Stimulated activated CD8-positive, alpha-beta memory T cell treated with anti-CD3 and anti-CD28 coated beads, Interleukin-7, amount 100 ng/mL, for 48 hours (primary cell): ENCODE results near the gene ZNF236.

Source experiments
- DNase-seq, 2 donors: peaks; one replicate each; pipeline ENCODE4 v3.0.0-alpha.2; 2020; ENCODE audit warnings: low read depth in 1 of 2; ENCODE audit errors: extremely low read depth in 1 of 2

Gene ZNF236

DNA sequence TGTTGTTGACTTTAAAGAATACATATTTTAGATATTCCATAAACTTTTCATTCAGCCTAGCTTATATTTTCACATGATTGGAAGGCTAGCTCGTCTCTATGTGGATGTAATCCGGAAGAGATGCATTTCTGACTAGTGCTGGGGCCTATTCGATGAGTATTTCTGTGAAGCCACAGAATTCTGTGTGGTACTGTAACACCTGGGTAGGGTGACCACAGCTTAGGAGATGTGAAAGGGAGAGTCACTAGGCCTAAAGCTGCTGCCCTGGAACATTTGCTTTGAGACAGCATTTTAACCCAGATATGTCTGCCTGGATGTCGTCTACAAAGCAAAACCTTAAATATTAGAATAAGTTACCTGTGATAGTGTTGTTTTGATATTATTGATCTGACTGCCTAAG, 83.5 kb downstream of the ZNF236 start:
- DNase-seq, result no peak

DNA sequence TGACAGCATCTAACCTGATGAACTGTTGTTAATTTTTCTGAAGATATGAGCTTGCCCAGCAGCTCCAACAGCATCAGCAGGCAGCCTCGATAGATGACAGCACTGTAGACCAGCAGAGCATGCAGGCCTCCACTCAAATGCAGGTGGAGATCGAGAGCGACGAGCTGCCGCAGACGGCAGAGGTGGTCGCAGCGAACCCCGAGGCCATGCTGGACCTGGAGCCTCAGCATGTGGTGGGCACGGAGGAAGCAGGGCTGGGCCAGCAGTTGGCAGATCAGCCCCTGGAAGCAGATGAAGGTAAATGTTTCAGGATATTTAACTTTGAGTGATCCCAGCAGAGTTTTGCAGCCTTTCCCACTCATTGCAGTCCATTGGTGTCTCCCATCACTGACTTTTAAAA, 85.9 kb downstream of the ZNF236 start:
- no peak for DNase-seq

DNA sequence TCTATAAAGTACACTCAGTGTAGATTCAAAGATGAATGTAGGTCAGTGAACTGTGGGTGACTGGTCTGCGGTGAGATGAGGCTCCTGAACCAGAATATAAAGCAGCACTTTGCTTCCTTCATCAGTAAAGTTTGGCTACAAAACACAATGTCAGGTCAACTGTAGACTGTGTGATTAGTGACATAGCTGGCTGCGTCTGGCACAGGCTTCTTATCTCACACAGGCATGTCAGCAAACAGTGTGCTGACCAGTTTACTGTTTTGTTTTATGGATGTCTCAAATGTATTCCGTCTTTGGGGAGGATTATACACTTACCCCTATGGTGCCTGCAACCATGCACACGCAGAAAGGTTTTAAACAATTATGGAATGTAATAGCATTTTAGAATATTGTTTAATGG, 87.1 kb downstream of the ZNF236 start:
- DNase-seq, result no peak

DNA sequence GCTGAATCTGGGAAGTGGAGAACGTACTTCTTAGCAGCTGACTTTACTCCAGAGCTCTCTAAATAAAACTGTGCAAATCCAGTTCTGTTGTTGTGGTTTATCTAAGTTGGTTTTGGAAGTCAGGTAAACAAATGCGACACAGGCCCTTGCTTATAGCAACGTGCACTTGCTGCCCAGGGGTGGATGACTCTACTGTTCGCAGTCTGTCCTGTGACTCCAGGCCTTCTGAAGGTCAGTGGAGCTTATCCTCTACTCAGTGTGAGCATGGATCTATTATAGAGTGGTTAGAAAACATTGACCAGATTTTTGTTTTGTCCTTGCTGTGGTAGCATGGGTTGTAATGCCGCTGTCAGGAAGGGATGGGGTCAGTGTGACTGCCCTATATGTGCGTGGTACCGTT, 89.1 kb downstream of the ZNF236 start:
- no peak for DNase-seq

DNA sequence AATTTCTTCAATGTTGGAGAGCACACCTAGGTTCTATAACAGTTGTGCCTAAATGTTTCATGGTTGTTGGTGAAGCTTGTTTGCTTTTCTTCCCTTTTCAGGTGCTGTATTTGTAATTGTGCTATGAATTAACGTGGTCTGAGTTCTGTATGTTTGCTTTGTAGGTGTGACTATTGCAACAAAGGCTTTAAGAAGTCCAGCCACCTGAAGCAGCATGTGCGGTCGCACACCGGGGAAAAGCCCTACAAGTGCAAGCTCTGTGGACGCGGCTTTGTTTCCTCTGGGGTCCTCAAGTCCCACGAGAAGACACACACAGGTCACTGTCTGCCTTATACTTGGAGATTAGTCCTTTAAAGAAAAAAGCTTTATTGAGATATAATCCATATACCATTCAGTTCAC, 91.2 kb downstream of the ZNF236 start:
- DNase-seq, result no peak

DNA sequence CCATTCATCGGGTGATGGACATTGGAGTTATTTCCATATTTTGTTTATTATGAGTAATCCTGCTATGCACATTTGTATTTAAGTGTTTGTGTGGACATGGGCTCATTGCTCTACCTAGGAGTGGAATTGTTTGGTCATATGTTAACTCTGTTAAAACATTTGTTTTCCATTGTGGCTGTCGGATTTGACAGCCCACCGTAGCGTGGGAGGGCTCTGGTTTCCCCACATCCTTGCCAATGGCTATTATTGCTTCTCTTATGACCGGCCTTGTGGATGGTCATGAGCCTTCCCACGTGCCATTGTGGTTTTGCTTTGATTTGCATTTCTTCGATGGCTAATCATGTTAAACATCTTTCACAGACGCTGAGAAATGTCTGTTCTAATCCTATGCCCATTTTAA, 92.0 kb downstream of the ZNF236 start:
- no peak for DNase-seq

DNA sequence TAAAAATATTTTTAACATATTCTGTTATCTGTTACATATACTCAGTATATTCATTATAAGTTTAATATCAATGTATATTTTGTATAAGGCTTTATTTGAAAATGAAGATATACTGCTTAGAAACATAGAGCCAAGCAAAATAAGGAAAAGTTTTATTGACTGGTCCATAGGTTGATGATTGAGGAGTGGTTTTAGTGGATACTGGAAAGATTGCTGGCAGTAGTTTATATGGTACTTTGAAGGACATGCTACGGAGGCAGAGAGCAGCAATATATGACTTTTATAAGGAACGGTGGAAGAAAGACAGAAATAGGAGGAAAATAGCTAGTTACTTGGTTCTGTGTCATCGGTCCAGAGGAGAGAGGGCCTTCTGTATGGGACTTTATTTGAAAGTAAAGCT, 92.4 kb downstream of the ZNF236 start:
- DNase-seq, result no peak

DNA sequence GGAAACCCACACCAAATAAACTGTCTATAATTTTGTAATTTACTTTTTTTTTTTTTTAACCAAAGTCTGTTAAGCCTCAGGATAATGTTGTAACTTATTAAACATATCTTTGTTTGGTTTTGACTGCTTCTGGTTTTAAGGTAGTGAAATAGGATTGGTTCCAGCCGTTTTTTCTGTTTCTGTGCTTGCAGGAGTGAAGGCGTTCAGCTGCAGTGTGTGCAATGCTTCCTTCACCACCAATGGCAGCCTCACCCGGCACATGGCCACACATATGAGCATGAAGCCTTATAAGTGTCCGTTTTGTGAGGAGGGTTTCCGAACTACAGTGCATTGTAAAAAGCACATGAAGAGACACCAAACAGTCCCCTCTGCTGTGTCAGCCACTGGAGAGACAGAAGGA, 93.1 kb downstream of the ZNF236 start:
- no peak for DNase-seq

DNA sequence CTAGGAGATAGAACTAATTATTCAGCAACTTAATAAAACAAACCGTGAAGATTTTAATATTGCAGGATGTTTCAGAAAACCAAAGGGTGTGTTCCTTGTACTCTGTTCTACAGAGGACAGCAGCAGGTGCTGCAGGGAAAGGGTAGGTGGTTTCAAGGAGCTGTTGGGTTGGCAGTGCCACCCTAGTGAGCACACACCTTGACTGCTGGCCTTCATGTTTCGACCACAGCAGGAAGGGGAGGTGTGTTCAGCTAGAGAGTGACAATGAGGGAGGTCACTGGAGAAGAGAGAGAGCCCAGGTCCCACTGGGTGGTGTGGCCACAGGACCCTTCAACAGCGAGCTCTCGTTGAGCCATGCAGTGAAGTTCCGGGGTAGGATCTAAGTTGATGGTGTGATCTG, 98.6 kb downstream of the ZNF236 start:
- DNase-seq, result no peak

DNA sequence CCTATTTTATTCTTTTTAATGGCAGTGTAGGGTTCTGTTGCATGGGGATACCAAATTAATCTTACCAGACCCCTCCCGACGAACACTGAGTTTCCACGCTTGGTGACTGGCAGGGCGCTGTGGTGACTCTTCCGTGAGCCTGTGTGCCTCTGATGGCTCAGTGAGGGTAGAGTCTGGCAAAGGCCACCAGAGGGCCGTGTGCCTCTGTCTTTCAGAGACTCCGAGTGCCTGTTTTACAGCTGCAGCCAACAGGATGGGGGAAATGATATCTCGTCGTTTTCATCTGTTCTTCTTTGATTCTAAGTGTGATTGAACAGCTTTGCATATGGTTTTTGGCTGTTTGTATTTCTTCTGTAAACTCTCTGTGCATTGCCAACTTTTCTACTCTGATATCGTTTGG, 99.8 kb downstream of the ZNF236 start:
- peak in 1 of 2 donors; percentile 24 for DNase-seq

DNA sequence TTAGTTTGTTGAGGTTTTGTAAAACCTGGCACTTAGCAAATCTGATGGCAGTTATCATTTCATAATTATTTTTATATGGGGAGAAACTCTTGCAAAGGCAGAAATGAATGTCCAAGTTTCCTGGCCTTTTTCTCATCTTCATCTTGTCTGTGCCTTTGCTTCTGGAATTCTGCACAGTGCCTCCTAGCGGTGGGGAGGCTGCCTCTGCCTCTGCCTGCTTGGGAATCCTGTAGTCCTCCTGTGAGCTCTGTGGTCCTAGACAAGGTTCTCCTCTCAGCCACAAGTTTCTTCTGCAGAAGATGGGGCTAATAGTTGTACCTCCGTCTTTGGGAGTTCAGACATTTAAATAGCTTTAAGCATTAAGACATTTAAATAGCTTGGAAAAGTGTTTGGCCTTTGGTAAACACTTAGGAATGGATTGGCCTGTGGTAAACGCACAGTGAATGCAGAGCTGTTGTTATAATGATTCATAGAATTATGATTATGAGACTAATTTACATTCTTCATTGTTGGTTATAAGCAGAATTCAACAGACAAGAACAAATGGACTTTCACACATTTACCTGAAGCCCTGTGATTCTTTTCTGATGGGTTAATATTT, 101.2 kb downstream of the ZNF236 start:
- no peak for DNase-seq

DNA sequence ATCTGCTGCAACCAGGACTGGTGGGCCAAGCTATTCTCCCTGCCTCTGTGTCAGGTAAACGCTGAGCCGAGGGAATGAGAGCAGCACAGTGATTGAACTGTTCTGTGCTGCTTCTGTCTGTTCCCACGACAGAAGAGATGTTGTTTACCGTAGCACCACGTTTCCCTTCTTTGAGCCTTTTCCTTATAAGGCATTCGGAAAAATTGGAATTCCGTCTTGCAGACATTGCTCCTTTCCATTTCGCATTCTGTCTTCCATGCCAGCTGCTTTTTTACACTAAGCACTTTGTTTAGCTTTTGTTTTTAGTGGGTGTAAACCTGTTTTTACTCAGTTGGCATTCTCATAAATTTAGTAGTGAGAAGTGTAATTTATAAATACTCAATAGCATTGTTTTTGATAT, 103.1 kb downstream of the ZNF236 start:
- no peak for DNase-seq

DNA sequence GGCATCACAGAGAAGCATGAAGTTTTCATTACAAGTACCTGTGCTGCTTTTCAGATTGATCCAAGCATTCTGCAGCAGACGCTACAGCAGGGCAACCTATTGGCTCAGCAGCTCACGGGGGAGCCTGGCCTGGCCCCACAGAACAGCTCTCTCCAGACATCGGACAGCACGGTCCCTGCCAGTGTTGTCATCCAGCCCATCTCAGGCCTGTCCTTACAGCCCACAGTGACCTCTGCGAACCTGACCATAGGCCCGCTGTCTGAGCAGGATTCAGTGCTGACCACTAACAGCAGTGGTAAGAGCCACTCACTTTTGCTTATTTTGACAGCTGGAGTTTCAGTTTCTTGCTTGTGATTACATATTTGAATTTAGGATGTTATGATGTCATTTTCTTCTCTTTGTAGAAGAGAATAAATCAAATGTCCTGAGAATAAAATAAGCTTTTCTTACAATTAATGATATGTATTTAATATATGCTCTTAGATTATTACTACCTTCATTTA, 104.9 kb downstream of the ZNF236 start:
- DNase-seq, result no peak

DNA sequence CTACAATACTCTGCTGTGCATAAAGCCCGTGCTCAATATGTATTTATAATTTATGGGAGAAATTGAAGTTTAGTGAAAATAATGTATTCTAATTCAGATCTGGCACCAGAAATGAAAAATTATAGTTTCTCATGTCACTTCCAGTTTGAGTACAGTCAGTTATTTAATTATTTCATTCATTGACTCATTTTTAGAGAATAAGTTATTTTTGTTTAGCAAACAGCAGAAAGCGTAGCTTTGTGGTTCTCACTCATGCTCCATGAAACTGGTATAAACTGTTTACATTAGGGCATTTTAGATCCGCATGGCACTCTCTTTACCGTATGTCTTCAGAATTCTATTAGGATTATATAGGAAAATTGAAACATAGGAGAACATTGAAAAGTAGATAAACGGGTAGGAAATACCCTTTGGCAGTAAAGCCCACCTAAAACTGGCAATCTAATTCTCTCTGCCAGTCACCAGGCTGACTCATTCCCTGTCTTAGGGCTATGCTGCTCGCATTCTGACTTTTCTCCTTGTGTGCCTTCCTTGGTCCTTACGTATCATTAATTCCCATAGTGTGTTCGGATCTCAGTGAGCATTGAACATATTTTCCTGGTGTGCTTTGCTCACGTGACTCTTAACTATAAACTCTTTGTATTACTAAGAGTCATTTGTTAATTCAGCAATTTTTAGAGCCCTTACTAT, 106.0 kb downstream of the ZNF236 start:
- DNase-seq, result no peak

DNA sequence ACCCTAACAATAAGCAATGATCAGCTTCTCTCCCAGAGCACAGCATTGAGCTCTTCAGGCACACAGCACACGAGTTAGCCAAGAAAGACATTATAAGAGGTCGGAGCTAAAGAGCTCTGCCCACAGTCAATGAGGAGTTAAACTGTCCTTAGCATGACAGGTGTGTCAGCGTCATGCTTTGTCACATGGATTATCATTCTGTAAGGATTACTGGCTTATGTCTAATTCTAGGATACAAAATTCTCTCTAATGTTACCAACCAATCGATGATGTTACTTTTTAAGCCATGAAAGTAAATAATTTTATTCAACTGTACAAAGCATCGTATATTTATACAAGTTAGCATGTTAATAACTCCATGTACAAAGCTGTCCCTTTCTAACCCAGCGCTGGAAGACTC, 108.8 kb downstream of the ZNF236 start:
- no peak for DNase-seq

DNA sequence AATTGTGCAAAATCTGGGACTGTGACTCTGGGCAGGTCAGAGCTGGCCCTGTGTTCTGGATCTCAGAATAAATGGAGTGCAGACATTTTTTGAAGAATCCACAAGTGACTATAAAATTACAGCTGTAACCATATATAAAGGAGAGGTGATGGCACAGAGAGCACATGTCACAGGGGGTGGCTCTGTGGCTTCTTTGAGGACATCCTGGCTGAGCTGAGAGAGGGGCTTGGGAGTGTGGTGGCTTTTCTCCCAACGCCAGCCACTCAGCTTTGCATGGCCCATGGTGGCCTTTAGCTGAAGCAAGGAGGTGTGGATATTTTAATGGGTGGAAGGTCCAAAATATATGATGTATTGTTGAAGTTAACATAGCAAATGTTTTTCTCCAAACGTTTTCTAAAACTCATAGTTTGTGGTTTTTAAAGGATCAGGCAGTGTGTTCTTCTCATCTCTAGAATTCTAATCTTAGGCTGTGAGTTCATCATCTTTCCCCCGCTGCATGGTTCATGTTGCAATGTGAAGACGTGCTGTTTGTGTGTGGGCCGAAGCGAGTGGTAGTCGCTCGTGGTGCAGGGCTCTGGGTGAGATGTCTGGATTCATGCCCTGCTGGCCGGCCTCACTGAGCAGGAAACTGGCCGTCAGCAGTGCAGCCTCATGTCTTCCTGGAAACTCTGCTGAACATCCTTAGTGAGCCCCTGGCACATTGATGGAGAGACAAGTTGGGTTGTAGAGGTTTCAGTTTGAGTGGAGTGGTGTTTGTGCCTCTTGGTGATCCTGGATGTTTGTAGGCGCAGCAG, 109.9 kb downstream of the ZNF236 start:
- DNase-seq, result no peak

DNA sequence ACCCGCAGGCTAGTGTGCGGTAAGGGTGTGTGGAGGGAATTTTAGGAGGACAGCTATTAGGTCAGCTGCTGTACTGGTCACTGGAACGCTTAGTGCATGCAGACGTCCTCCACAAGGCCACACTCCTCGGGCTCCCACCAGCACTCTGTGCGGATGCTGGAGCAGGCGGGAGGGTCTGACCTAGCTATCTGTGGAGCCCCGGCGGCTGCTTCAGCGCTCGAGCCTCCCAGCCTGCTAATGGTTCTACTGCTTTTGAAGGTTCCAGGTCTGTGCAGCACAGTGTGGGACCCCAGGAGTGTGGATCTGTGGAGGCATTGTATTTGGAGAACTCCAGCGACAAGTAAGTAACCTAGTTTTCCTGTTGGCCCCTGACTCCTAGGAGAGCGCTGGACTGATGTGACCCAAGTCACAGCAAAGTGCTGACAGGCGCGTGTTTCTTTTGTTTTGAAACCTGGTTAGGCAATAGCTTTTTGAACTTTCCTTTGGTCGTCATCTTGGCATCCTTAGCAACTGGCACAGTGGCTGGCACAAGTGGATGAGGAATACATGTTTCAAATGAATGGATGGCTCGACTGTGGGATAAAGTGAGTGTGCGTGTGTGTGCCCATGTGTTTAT, 113.5 kb downstream of the ZNF236 start:
- DNase-seq, result no peak

DNA sequence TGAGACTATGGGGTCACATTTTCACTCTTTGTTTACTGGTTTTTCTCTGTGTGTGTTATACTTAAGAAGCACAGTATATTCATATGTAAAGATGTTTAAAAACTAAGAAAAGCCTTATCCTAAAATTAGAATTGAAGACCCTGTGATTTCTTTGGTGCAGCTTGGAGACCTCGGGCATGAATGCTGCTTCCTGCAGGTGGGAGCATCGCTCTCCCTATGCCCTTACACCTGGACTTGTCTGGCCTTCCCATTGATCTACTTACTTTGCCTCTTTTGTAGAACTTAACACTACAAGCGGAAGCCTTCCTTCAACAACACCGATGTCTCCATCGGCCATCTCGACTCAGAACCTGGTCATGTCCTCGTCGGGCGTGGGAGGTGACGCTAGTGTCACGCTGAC, 114.5 kb downstream of the ZNF236 start:
- no peak for DNase-seq

DNA sequence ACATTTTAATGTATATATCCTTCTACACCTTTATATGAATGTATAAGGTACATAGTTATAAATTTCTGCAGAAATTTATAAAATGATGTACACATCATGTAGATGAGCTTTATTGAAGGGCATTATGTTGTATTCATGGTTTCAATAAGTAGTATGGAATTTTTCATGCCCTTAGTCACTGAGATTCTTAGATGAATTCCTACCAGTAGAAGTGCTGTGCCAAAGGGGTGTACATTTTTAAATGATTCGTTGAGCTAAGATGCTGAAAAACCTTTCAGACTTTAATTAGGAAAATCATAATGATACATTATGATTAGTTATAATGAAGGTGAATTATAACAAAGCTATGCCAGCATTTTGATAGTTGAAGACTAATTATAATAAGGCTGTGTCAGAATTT, 115.2 kb downstream of the ZNF236 start:
- DNase-seq, result no peak

DNA sequence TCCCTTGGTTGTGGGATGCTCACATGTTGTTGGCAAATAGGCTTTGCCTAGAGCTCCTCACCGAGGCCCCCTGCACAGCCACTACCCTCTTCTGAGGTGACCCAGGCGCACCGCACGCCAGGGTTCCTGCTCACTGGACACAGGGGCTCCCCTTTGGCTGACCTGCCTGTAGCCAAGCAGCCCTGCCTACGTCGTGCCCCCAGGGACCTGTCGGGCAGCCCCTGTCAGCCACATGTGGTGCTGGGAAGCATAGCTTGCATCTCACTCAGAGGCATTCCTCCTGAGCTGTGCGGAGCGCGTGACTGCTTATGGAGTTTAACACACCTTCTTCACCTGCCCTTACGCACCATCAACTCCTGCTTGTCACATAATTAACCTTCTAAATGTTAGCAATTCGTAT, 116.3 kb downstream of the ZNF236 start:
- no peak for DNase-seq

DNA sequence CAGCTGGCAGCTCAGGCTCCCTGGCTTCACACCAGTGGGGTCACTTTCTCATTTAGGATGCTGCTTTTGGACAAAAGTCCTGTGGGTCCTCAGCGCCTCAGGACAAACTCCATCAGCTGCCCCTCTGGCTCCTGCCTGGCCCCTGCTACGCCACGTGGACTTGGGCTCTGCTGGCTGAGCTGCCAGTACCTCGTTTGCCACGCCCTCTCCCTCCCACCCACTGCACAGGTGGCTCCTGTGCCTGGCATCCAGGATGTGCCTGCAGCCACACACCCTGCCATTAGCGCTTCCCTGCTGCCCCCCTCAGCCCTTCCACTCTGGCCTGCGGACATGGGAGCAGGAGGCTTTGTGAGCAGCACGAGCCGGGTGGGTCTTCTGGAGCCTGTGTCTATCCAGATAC, 118.9 kb downstream of the ZNF236 start:
- DNase-seq, result no peak
